ENCODE measurements around the gene WDR90. TPM values are rescaled to one million over a fixed set of nuclear protein-coding genes. Genes with fewer than 3 reads are reported as not detected.

WDR90 gene
- total RNA-seq, 1 experiment from 2014 or later = 47.9 TPM

GRCh38 chr16:630815-631405 is 18.3 kb upstream of the WDR90 start, which contains the start of gene WFIKKN1:
Gene WFIKKN1 (plus strand): TSS chr16:630985. CDS start chr16:631254, 269 bp downstream.
- H3K4me1 Mint-ChIP-seq (ENCODE audit: insufficient read depth, unreplicated experiment) = peaks cover 23% of the 10 kb centered on the region
- H3K27ac Mint-ChIP-seq (ENCODE audit: low read depth, unreplicated experiment) = no peak within 1 kb of the TSS
- H3K36me3 Mint-ChIP-seq (ENCODE audit: insufficient read depth, unreplicated experiment) = peaks cover 26% of the 10 kb centered on the region
- peak within 1 kb of the TSS; percentile 10 for H3K4me3 Mint-ChIP-seq (ENCODE audit: unreplicated experiment)
- TF ChIP-seq CTCF (IDR thresholded peaks at IDR 0.05; ENCODE audit: unreplicated experiment) = no peak
- no TSS peak for BruUV-seq (replicated peaks)
- no peaks in the 10 kb centered on the region for H3K9me3 Mint-ChIP-seq (ENCODE audit: unreplicated experiment)
- intact Hi-C loops (cut with micrococcal nuclease) = no loop called here
- ChIA-PET POLR2A (interaction anchor here (1.0 kb wide), 1 partner anchor 9 kb away, joined by 3 read pairs; no protein-coding TSS in a partner anchor), CTCF (interaction anchor here (0.6 kb wide), 1 partner anchor 20 kb away, joined by 3 read pairs; no protein-coding TSS in a partner anchor)
- DNase-seq (ENCODE audit: unreplicated experiment) = peak; percentile 45
- H3K27me3 Mint-ChIP-seq (ENCODE audit: insufficient read depth, unreplicated experiment) = no peaks in the 10 kb centered on the region

- ChIA-PET CTCF (no interaction called here), POLR2A (no interaction called here)
- intact Hi-C loops (cut with micrococcal nuclease) = no loop called here
- no peaks in the 10 kb centered on the region for H3K9me3 Mint-ChIP-seq (ENCODE audit: unreplicated experiment)
- peaks cover 17% of the 10 kb centered on the region for H3K4me1 Mint-ChIP-seq (ENCODE audit: insufficient read depth, unreplicated experiment)
- peak overlapping the region; percentile 10 for H3K4me3 Mint-ChIP-seq (ENCODE audit: unreplicated experiment)
- H3K27me3 Mint-ChIP-seq (ENCODE audit: insufficient read depth, unreplicated experiment) = no peaks in the 10 kb centered on the region
- H3K27ac Mint-ChIP-seq (ENCODE audit: low read depth, unreplicated experiment) = no peak overlapping the region
- H3K36me3 Mint-ChIP-seq (ENCODE audit: insufficient read depth, unreplicated experiment) = peaks cover 29% of the 10 kb centered on the region
- BruUV-seq (replicated peaks) = no TSS peak
- TF ChIP-seq CTCF (IDR thresholded peaks at IDR 0.05; ENCODE audit: unreplicated experiment) = no peak
- DNase-seq (ENCODE audit: unreplicated experiment) = no peak
Observed at GRCh38 chr16:631808-632358, 17.3 kb upstream of the WDR90 start.

GRCh38 chr16:632486-633335 is 16.5 kb upstream of the WDR90 start:
- intact Hi-C loops (cut with micrococcal nuclease) = no loop called here
- ChIA-PET CTCF (no interaction called here), POLR2A (interaction anchor here (1.3 kb wide), 1 partner anchor 11 kb away, joined by 5 read pairs; no protein-coding TSS in a partner anchor)
- Mint-ChIP-seq H3K27ac (ENCODE audit: low read depth, unreplicated experiment) (no peak overlapping the region), H3K4me3 (ENCODE audit: unreplicated experiment) (no peak overlapping the region), H3K4me1 (ENCODE audit: insufficient read depth, unreplicated experiment) (peaks cover 9% of the 10 kb centered on the region), H3K36me3 (ENCODE audit: insufficient read depth, unreplicated experiment) (peaks cover 26% of the 10 kb centered on the region), H3K9me3 (ENCODE audit: unreplicated experiment) (no peaks in the 10 kb centered on the region), H3K27me3 (ENCODE audit: insufficient read depth, unreplicated experiment) (no peaks in the 10 kb centered on the region)
- no peak for TF ChIP-seq CTCF (IDR thresholded peaks at IDR 0.05; ENCODE audit: unreplicated experiment)
- no peak for DNase-seq (ENCODE audit: unreplicated experiment)
- no TSS peak for BruUV-seq (replicated peaks)
